Lower lobe of right lung (tissue), 2 donors: Measurements from ENCODE around the gene C22orf23. TPM values are rescaled to one million over a fixed set of nuclear protein-coding genes. Genes with fewer than 3 reads are reported as not detected.

ENCODE experiments used
- ATAC-seq, 2 donors: fragments of 200-7000 bp; cut with Tn5 transposase; one replicate each; pipeline ENCODE4 v1.9.1; 2020 to 2022; ENCODE audit warnings: mild to moderate bottlenecking in 2 of 2, moderate library complexity in 2 of 2
- DNase-seq: peaks from one replicate; pipeline ENCODE4 v3.0.0-alpha.2; 2020
- H3K27ac ChIP-seq: fragments of 200-600 bp; one replicate; pipeline ENCODE4 v1.8.0; 2022
- H3K27me3 ChIP-seq: fragments of 200-600 bp; one replicate; pipeline ENCODE4 v1.8.0; 2022; ENCODE audit warnings: low read depth
- H3K36me3 ChIP-seq: fragments of 200-600 bp; one replicate; pipeline ENCODE4 v1.8.0; 2022; ENCODE audit warnings: mild to moderate bottlenecking
- H3K4me1 ChIP-seq: fragments of 200-600 bp; one replicate; pipeline ENCODE4 v1.8.0; 2022
- H3K4me3 ChIP-seq: fragments of 200-600 bp; one replicate; pipeline ENCODE4 v1.8.0; 2022; ENCODE audit warnings: mild to moderate bottlenecking
- H3K9me3 ChIP-seq: fragments of 200-600 bp; one replicate; pipeline ENCODE4 v1.8.0; 2022
- intact Hi-C: fragments of 100-400 bp; cut with DNase I; formaldehyde crosslinking; loops from one replicate; pipeline ENCODE4 v1.11.0; 2022
- total RNA-seq: library from RNA; stranded (reverse); fragmentation: NEBNext Ultra II Directional; extraction: Animal tissue kit (Norgen Biotek cat#: 25700); gene quantifications from one replicate; pipeline ENCODE4 v1.2.1, GENCODE V29; 2021
- TF ChIP-seq, protein P1 (sequence below): fragments of 200-600 bp; IDR thresholded peaks from one replicate; pipeline ENCODE4 v1.8.0; 2022; ENCODE audit warnings: antibody characterized with exemption, mild to moderate bottlenecking
- donor health status: DM: no; HTN: yes; CAD: no; lungs with severe emphysema.

C22orf23 gene
- total RNA-seq, 1 donor from 2014 or later: 1.2 TPM

DNA sequence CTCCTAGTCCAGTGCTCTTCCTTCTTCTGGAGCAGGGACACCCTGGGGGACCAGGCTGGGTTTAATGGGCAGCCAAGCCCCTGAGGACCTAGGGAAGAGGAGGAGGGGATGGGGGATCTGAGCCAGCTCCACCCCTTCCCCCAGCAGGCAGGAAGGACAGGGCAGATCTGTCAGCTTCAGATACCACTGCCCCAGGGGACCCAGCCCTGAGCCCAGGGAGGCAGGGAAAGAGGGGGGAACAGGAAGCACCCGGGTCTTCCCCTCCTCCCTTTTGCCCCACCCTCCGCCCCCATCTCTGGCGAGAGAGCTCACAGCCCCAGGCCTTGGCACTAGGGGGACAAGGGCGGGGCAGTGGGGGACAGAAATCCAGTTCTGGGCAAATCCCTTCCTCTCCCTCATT is 42.7 kb upstream of the C22orf23 start:
- H3K4me3 ChIP-seq: no peak overlapping the region
- DNase-seq: no peak
- no peak overlapping the region for H3K27ac ChIP-seq
- ATAC-seq: no peak
- intact Hi-C loops: no loop called here
- H3K27me3 ChIP-seq: no peaks in the 10 kb centered on the region
- no peaks in the 10 kb centered on the region for H3K9me3 ChIP-seq
- no peaks in the 10 kb centered on the region for H3K36me3 ChIP-seq
- TF ChIP-seq, protein P1, sequence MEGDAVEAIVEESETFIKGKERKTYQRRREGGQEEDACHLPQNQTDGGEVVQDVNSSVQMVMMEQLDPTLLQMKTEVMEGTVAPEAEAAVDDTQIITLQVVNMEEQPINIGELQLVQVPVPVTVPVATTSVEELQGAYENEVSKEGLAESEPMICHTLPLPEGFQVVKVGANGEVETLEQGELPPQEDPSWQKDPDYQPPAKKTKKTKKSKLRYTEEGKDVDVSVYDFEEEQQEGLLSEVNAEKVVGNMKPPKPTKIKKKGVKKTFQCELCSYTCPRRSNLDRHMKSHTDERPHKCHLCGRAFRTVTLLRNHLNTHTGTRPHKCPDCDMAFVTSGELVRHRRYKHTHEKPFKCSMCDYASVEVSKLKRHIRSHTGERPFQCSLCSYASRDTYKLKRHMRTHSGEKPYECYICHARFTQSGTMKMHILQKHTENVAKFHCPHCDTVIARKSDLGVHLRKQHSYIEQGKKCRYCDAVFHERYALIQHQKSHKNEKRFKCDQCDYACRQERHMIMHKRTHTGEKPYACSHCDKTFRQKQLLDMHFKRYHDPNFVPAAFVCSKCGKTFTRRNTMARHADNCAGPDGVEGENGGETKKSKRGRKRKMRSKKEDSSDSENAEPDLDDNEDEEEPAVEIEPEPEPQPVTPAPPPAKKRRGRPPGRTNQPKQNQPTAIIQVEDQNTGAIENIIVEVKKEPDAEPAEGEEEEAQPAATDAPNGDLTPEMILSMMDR: no peak
- H3K4me1 ChIP-seq: peaks cover 10% of the 10 kb centered on the region

DNA sequence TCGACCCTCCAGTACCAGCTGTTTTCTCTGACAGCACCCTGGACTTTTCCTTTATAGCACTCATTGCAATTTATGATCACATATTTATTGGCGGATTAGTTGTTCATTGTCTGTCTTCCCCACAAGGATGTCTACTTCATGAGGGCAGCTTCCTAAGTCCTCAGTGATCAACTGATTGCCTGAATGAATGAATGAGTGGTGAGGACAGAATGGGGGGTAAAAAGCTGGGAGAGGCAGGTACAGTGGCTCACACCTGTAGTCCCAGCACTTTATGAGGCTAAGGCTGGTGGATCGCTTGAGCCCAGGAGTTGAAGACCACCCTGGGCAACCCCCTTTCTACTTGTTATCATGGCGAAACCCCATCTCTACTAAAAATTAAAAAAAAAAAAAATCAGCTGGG is 42.1 kb upstream of the C22orf23 start:
- Histone ChIP-seq H3K4me1 (peaks cover 8% of the 10 kb centered on the region), H3K36me3 (no peaks in the 10 kb centered on the region), H3K9me3 (no peaks in the 10 kb centered on the region), H3K27ac (no peak overlapping the region), H3K4me3 (no peak overlapping the region), H3K27me3 (no peaks in the 10 kb centered on the region)
- DNase-seq (no peak), ATAC-seq (no peak)
- TF ChIP-seq, protein P1: no peak
- intact Hi-C loops: no loop called here

DNA sequence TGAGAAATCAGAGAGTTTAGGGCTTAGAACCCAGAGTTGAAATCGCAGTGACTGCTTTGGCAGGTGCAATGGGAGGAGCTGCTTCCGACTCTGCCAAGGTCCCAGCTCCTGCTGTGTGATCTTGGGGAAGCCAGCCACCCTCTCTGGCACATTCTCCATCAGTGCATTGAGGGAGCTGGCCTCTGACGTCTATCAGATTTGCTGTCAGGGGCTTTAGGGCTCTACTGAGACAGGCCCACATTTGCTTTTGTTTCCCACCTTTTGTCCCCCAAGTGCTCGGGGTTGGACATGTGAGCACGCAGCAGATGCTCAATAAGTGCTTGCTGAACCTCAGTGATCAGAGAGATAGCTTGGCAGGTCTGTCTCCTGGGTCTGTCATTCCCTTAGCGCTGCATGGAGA is 41.6 kb upstream of the C22orf23 start:
- TF ChIP-seq, protein P1: no peak
- H3K36me3 ChIP-seq: no peaks in the 10 kb centered on the region
- intact Hi-C loops: no loop called here
- no peak for DNase-seq
- ATAC-seq: no peak
- H3K27ac ChIP-seq: no peak overlapping the region
- no peaks in the 10 kb centered on the region for H3K9me3 ChIP-seq
- H3K4me1 ChIP-seq: peaks cover 3% of the 10 kb centered on the region
- H3K27me3 ChIP-seq: no peaks in the 10 kb centered on the region
- H3K4me3 ChIP-seq: no peak overlapping the region

DNA sequence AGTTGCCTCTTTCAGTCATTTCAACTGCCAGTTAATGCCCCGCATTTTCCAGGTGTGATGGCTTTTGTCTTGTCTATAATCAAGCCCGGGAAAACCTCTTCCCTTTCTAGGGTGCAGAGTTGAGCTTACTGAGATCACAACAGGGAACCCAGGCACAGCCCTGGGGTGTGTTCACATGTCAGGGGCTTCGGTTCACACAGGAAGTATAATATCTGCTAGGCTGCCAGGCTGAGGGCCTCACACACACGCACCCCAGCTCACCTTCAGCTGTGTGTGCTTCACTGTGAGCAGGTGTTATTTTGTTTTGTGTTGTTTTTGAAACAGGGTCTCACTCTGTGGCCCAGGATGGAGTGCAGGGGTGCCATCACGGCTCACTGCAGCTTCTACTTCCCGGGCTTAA is 40.6 kb upstream of the C22orf23 start:
- H3K36me3 ChIP-seq: no peaks in the 10 kb centered on the region
- no peak overlapping the region for H3K4me3 ChIP-seq
- no peaks in the 10 kb centered on the region for H3K4me1 ChIP-seq
- no peak for DNase-seq
- H3K27me3 ChIP-seq: no peaks in the 10 kb centered on the region
- TF ChIP-seq, protein P1: no peak
- intact Hi-C loops: no loop called here
- ATAC-seq: no peak
- H3K27ac ChIP-seq: no peak overlapping the region
- no peaks in the 10 kb centered on the region for H3K9me3 ChIP-seq

DNA sequence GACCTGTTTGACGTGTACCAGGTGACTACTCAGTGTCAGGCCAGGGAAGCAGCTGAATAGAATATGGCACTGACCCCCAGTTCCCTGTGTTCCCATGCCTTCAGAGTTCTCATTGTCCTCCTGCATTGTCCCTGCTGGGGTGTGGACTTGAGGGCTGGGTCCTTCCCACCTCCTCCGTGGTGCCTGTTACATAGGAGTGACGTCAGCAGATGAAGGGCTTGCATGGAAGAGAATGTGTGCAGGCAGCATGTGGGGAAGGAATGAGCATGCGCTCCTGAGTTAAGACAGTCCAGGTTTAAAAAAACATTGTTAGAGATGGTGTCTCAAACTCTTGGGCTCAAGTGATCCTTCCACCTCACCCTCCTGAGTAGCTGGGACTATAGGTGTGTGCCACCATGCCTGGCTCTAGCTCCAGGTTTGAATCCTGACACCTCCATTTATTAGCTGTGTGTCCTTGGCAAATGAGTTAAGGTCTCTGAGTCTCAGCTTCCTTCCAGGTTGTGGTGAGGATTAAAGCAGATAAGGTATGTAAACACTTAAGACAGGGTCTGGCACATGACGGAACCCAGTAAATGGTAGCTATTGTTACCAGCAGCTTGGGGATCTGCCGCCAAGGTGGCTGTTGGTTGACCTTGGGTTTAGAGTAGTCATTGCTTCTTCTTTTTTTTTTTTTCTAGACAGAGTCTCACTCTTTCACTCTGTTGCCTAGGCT is 38.5 kb upstream of the C22orf23 start:
- DNase-seq (no peak), ATAC-seq (no peak)
- no peaks in the 10 kb centered on the region for H3K4me1 ChIP-seq
- H3K27me3 ChIP-seq: no peaks in the 10 kb centered on the region
- no peaks in the 10 kb centered on the region for H3K9me3 ChIP-seq
- H3K27ac ChIP-seq: no peak overlapping the region
- intact Hi-C loops: no loop called here
- no peaks in the 10 kb centered on the region for H3K36me3 ChIP-seq
- H3K4me3 ChIP-seq: no peak overlapping the region
- TF ChIP-seq, protein P1: no peak
